Measurements from ENCODE around the gene EPHA3.

- TF ChIP-seq AEBP2 (tag by site-specific recombination; IDR thresholded peaks at IDR 0.05; ENCODE audit: borderline replicate concordance) (no peak), CTCF (tag by site-specific recombination; IDR thresholded peaks at IDR 0.05) (no peak), ZNF18 (tag by site-specific recombination; IDR thresholded peaks at IDR 0.05) (no peak), KLF9 (tag by site-specific recombination; IDR thresholded peaks at IDR 0.05; ENCODE audit: low read depth) (no peak), MYNN (tag by site-specific recombination; IDR thresholded peaks at IDR 0.05; ENCODE audit: borderline replicate concordance) (no peak), ZSCAN16 (tag by site-specific recombination; IDR thresholded peaks at IDR 0.05) (no peak), ZNF660 (tag by site-specific recombination; IDR thresholded peaks at IDR 0.05) (no peak), ZNF791 (tag by site-specific recombination; IDR thresholded peaks at IDR 0.05) (no peak), ZNF155 (tag by site-specific recombination; IDR thresholded peaks at IDR 0.05) (no peak), ZBTB49 (tag by site-specific recombination; IDR thresholded peaks at IDR 0.05; ENCODE audit: low read depth) (no peak), SP2 (tag by site-specific recombination; IDR thresholded peaks at IDR 0.05) (no peak), PRDM4 (tag by site-specific recombination; IDR thresholded peaks at IDR 0.05) (no peak), ZNF704 (tag by site-specific recombination; IDR thresholded peaks at IDR 0.05) (no peak), ZNF175 (tag by site-specific recombination; IDR thresholded peaks at IDR 0.05) (no peak)
These were observed 341.7 kb downstream of the EPHA3 start for GRCh38 chr3:89449086-89449485.
